ENCODE results near the gene AP3S2. TPM values are rescaled to one million over a fixed set of nuclear protein-coding genes. Genes with fewer than 3 reads are reported as not detected.

Gene AP3S2
- total RNA-seq, 4 donors from 2014 or later = 18.2 to 49.0 (median 30.3) TPM

- Histone ChIP-seq H3K36me3 (no peaks in the 10 kb centered on the region), H3K9me3 (no peaks in the 10 kb centered on the region), H3K4me1 (peaks cover 21 to 44% (median 21%) of the 10 kb centered on the region in 3 donors), H3K4me3 (no peak overlapping the region), H3K27ac (no peak overlapping the region), H3K27me3 (peaks cover 0 to 18% (median 0%) of the 10 kb centered on the region in 4 donors)
- intact Hi-C loops (cut with DNase I) = no loop called here
- TF ChIP-seq POLR2A (IDR thresholded peaks at IDR 0.05) = no peak
- no peak for TF ChIP-seq CTCF (IDR thresholded peaks at IDR 0.05)
- no peak for DNase-seq
- WGBS, 2 donors = 100% methylated on average over 2 of the region's 7 CpGs; no CpG with 5 or more reads in 1 of the 2 donors
Measured at GRCh38 chr15:89824607-89824867, 69.3 kb downstream of the AP3S2 start.

GRCh38 chr15:89823836-89824606, 69.8 kb downstream of the AP3S2 start:
- no peak overlapping the region for H3K27ac ChIP-seq
- 86 to 88% methylated on average over 8 to 12 of the region's 16 CpGs for WGBS, 2 donors
- peaks cover 0 to 18% (median 0%) of the 10 kb centered on the region in 4 donors for H3K27me3 ChIP-seq
- no peaks in the 10 kb centered on the region for H3K36me3 ChIP-seq
- intact Hi-C loops (cut with DNase I) = no loop called here
- TF ChIP-seq POLR2A (IDR thresholded peaks at IDR 0.05) (no peak), CTCF (IDR thresholded peaks at IDR 0.05) (no peak)
- no peak for DNase-seq
- no peaks in the 10 kb centered on the region for H3K9me3 ChIP-seq
- H3K4me1 ChIP-seq = peaks cover 16 to 39% (median 19%) of the 10 kb centered on the region in 3 donors
- no peak overlapping the region for H3K4me3 ChIP-seq

- WGBS, 2 donors = 57 to 69% methylated on average over 5 of the region's 7 CpGs
- no peak for DNase-seq
- peaks cover 7 to 30% (median 10%) of the 10 kb centered on the region in 3 donors for H3K4me1 ChIP-seq
- H3K36me3 ChIP-seq = no peaks in the 10 kb centered on the region
- intact Hi-C loops (cut with DNase I) = no loop called here
- no peak overlapping the region for H3K4me3 ChIP-seq
- no peak overlapping the region for H3K27ac ChIP-seq
- peaks cover 0 to 23% (median 0%) of the 10 kb centered on the region in 4 donors for H3K27me3 ChIP-seq
- no peaks in the 10 kb centered on the region for H3K9me3 ChIP-seq
- TF ChIP-seq CTCF (IDR thresholded peaks at IDR 0.05) = no peak
- TF ChIP-seq POLR2A (IDR thresholded peaks at IDR 0.05) = no peak
Measured at GRCh38 chr15:89822951-89823711, 70.7 kb downstream of the AP3S2 start.

GRCh38 chr15:89822611-89822950, 71.2 kb downstream of the AP3S2 start:
- 81 to 84% methylated on average over 5 of the region's 5 CpGs for WGBS, 2 donors
- Histone ChIP-seq H3K9me3 (no peaks in the 10 kb centered on the region), H3K27ac (no peak overlapping the region)

More at GRCh38 chr15:89822611-89822950, 71.2 kb downstream of the AP3S2 start:
- Histone ChIP-seq H3K27me3 (peaks cover 0 to 26% (median 0%) of the 10 kb centered on the region in 4 donors), H3K36me3 (no peaks in the 10 kb centered on the region), H3K4me3 (no peak overlapping the region), H3K4me1 (peaks cover 3 to 24% (median 5%) of the 10 kb centered on the region in 3 donors)
- intact Hi-C loops (cut with DNase I) = no loop called here
- no peak for TF ChIP-seq CTCF (IDR thresholded peaks at IDR 0.05)
- no peak for TF ChIP-seq POLR2A (IDR thresholded peaks at IDR 0.05)
- DNase-seq = no peak

Measured in esophagus squamous epithelium (tissue), 5 donors.